Activated T-cell treated with anti-CD3 and anti-CD28 coated beads, Interleukin-2, amount 50 U/mL, for 4 hours (primary cell): ENCODE results near the gene SFT2D2. TPM values are rescaled to one million over a fixed set of nuclear protein-coding genes. Genes with fewer than 3 reads are reported as not detected.

Experiments used
- ATAC-seq, 2 donors: fragments of 200-7000 bp; cut with Tn5 transposase; one replicate each; pipeline ENCODE4 v1.10.0; 2021
- DNase-seq: peaks from one replicate; pipeline ENCODE4 v3.0.0-alpha.2; 2020
- H3K27me3 Mint-ChIP-seq: one replicate; pipeline ENCODE4 v1.8.0; 2021; ENCODE audit warnings: low read depth, mixed read lengths
- H3K36me3 Mint-ChIP-seq: one replicate; pipeline ENCODE4 v1.8.0; 2022; ENCODE audit warnings: mixed read lengths; ENCODE audit not compliant: insufficient read depth
- H3K4me1 Mint-ChIP-seq: one replicate; pipeline ENCODE4 v1.8.0; 2021; ENCODE audit warnings: low read depth, mixed read lengths
- H3K4me3 Mint-ChIP-seq: one replicate; pipeline ENCODE4 v1.8.0; 2021; ENCODE audit warnings: mild to moderate bottlenecking, moderate library complexity, mixed read lengths
- H3K9me3 Mint-ChIP-seq: one replicate; pipeline ENCODE4 v1.8.0; 2021; ENCODE audit warnings: mixed read lengths
- total RNA-seq, 3 donors: library from RNA; stranded (reverse); gene quantifications; one replicate each; pipeline ENCODE4 v1.2.1, GENCODE V29; 2021

The SFT2D2 gene
- total RNA-seq, 3 donors from 2014 or later, result 31.0 to 37.1 (median 36.9) TPM

GRCh38 chr1:168210312-168210711 is 15.5 kb upstream of the SFT2D2 start:
- peaks cover 8% of the 10 kb centered on the region for H3K4me1 Mint-ChIP-seq
- DNase-seq (no peak), ATAC-seq (no peak)
- H3K27me3 Mint-ChIP-seq, result no peaks in the 10 kb centered on the region
- H3K36me3 Mint-ChIP-seq, result peaks cover 6% of the 10 kb centered on the region
- H3K4me3 Mint-ChIP-seq, result no peak overlapping the region
- H3K9me3 Mint-ChIP-seq, result peaks cover 19% of the 10 kb centered on the region

- DNase-seq (no peak), ATAC-seq (no peak)
- H3K36me3 Mint-ChIP-seq, result no peaks in the 10 kb centered on the region
- H3K4me1 Mint-ChIP-seq, result peaks cover 8% of the 10 kb centered on the region
- no peak overlapping the region for H3K4me3 Mint-ChIP-seq
- no peaks in the 10 kb centered on the region for H3K27me3 Mint-ChIP-seq
- peaks cover 14% of the 10 kb centered on the region for H3K9me3 Mint-ChIP-seq
Observed at GRCh38 chr1:168213349-168213748, 12.5 kb upstream of the SFT2D2 start.

GRCh38 chr1:168216171-168216570 is 9.6 kb upstream of the SFT2D2 start:
- Mint-ChIP-seq H3K36me3 (no peaks in the 10 kb centered on the region), H3K27me3 (no peaks in the 10 kb centered on the region), H3K4me3 (no peak overlapping the region), H3K9me3 (peaks cover 12% of the 10 kb centered on the region), H3K4me1 (peaks cover 10% of the 10 kb centered on the region)
- DNase-seq (no peak), ATAC-seq (no peak)

- no peak for ATAC-seq
- no peak overlapping the region for H3K4me3 Mint-ChIP-seq
Observed at GRCh38 chr1:168217664-168218063, 8.1 kb upstream of the SFT2D2 start.

GRCh38 chr1:168218658-168219057 is 7.1 kb upstream of the SFT2D2 start:
- ATAC-seq, result no peak
- no peak for DNase-seq
- no peaks in the 10 kb centered on the region for H3K27me3 Mint-ChIP-seq
- H3K4me3 Mint-ChIP-seq, result no peak overlapping the region
- H3K9me3 Mint-ChIP-seq, result no peaks in the 10 kb centered on the region
- H3K4me1 Mint-ChIP-seq, result peaks cover 2% of the 10 kb centered on the region
- H3K36me3 Mint-ChIP-seq, result no peaks in the 10 kb centered on the region

More at GRCh38 chr1:168217664-168218063, 8.1 kb upstream of the SFT2D2 start:
- H3K27me3 Mint-ChIP-seq, result no peaks in the 10 kb centered on the region
- DNase-seq, result no peak
- no peaks in the 10 kb centered on the region for H3K36me3 Mint-ChIP-seq
- H3K9me3 Mint-ChIP-seq, result peaks cover 7% of the 10 kb centered on the region
- H3K4me1 Mint-ChIP-seq, result peaks cover 2% of the 10 kb centered on the region

GRCh38 chr1:168220470-168220871 is 5.3 kb upstream of the SFT2D2 start:
- H3K4me3 Mint-ChIP-seq, result no peak overlapping the region
- DNase-seq (no peak), ATAC-seq (no peak)
- H3K9me3 Mint-ChIP-seq, result no peaks in the 10 kb centered on the region
- peaks cover 12% of the 10 kb centered on the region for H3K4me1 Mint-ChIP-seq
- no peaks in the 10 kb centered on the region for H3K36me3 Mint-ChIP-seq
- H3K27me3 Mint-ChIP-seq, result peaks cover 2% of the 10 kb centered on the region

GRCh38 chr1:168221275-168221674 is 4.5 kb upstream of the SFT2D2 start:
- ATAC-seq, result no peak
- Mint-ChIP-seq H3K36me3 (no peaks in the 10 kb centered on the region), H3K4me3 (no peak overlapping the region), H3K27me3 (peaks cover 2% of the 10 kb centered on the region), H3K9me3 (no peaks in the 10 kb centered on the region), H3K4me1 (peaks cover 14% of the 10 kb centered on the region)
- no peak for DNase-seq

- Mint-ChIP-seq H3K4me1 (peaks cover 30% of the 10 kb centered on the region), H3K36me3 (no peaks in the 10 kb centered on the region), H3K27me3 (peaks cover 2% of the 10 kb centered on the region), H3K9me3 (no peaks in the 10 kb centered on the region), H3K4me3 (no peak overlapping the region)
- DNase-seq (no peak), ATAC-seq (no peak)
Observed at GRCh38 chr1:168223261-168223660, 2.5 kb upstream of the SFT2D2 start.

GRCh38 chr1:168223681-168224540 is 1.9 kb upstream of the SFT2D2 start:
- ATAC-seq (no peak), DNase-seq (no peak)
- Mint-ChIP-seq H3K4me3 (no peak overlapping the region), H3K9me3 (no peaks in the 10 kb centered on the region), H3K27me3 (peaks cover 2% of the 10 kb centered on the region), H3K36me3 (no peaks in the 10 kb centered on the region), H3K4me1 (peaks cover 36% of the 10 kb centered on the region)

GRCh38 chr1:168224991-168225390 is 813 bp upstream of the SFT2D2 start:
- DNase-seq (no peak), ATAC-seq (no peak)
- Mint-ChIP-seq H3K4me1 (peaks cover 47% of the 10 kb centered on the region), H3K4me3 (peak overlapping the region; percentile 93), H3K36me3 (peaks cover 8% of the 10 kb centered on the region), H3K9me3 (no peaks in the 10 kb centered on the region), H3K27me3 (peaks cover 2% of the 10 kb centered on the region)

GRCh38 chr1:168227620-168228019 is 1.8 kb downstream of the SFT2D2 start:
- DNase-seq (no peak), ATAC-seq (no peak)
- Mint-ChIP-seq H3K4me3 (peak overlapping the region; percentile 93), H3K27me3 (peaks cover 2% of the 10 kb centered on the region), H3K9me3 (no peaks in the 10 kb centered on the region), H3K36me3 (peaks cover 25% of the 10 kb centered on the region), H3K4me1 (peaks cover 62% of the 10 kb centered on the region)

GRCh38 chr1:168229893-168230292 is 4.1 kb downstream of the SFT2D2 start:
- no peak overlapping the region for H3K4me3 Mint-ChIP-seq

GRCh38 chr1:168230709-168231108 is 4.9 kb downstream of the SFT2D2 start:
- H3K36me3 Mint-ChIP-seq, result peaks cover 45% of the 10 kb centered on the region

More at GRCh38 chr1:168229893-168230292, 4.1 kb downstream of the SFT2D2 start:
- Mint-ChIP-seq H3K36me3 (peaks cover 41% of the 10 kb centered on the region), H3K27me3 (no peaks in the 10 kb centered on the region), H3K9me3 (no peaks in the 10 kb centered on the region), H3K4me1 (peaks cover 70% of the 10 kb centered on the region)
- DNase-seq (no peak), ATAC-seq (no peak)

GRCh38 chr1:168234846-168235547 is 9.2 kb downstream of the SFT2D2 start:
- Mint-ChIP-seq H3K9me3 (no peaks in the 10 kb centered on the region), H3K36me3 (peaks cover 69% of the 10 kb centered on the region), H3K4me3 (peak overlapping the region; percentile 29), H3K27me3 (no peaks in the 10 kb centered on the region), H3K4me1 (peaks cover 62% of the 10 kb centered on the region)
- peak; percentile 10 for DNase-seq
- peak; percentile 50 to 63 for ATAC-seq

More at GRCh38 chr1:168230709-168231108, 4.9 kb downstream of the SFT2D2 start:
- H3K4me3 Mint-ChIP-seq, result no peak overlapping the region
- ATAC-seq, result no peak
- no peak for DNase-seq
- peaks cover 71% of the 10 kb centered on the region for H3K4me1 Mint-ChIP-seq
- no peaks in the 10 kb centered on the region for H3K27me3 Mint-ChIP-seq
- no peaks in the 10 kb centered on the region for H3K9me3 Mint-ChIP-seq

GRCh38 chr1:168235548-168235885 is 9.7 kb downstream of the SFT2D2 start:
- Mint-ChIP-seq H3K36me3 (peaks cover 73% of the 10 kb centered on the region), H3K4me1 (peaks cover 60% of the 10 kb centered on the region), H3K4me3 (no peak overlapping the region), H3K27me3 (no peaks in the 10 kb centered on the region), H3K9me3 (no peaks in the 10 kb centered on the region)
- no peak for ATAC-seq
- no peak for DNase-seq
